ENCODE results near the gene ACTR8.

The ACTR8 gene

GRCh38 chr3:53818221-53819162, 63.5 kb downstream of the ACTR8 start:
- no peak for TF ChIP-seq CTCF (IDR thresholded peaks at IDR 0.05; ENCODE audit: extremely low read depth, insufficient read depth, missing control alignments)
- in situ Hi-C loops (cut with MboI; ENCODE audit: low pct_unique_long_range_greater_than_20kb, low sequenced_read_pairs, unreplicated experiment), result no loop called here
- no peak for DNase-seq (ENCODE audit: low spot score)

DNA sequence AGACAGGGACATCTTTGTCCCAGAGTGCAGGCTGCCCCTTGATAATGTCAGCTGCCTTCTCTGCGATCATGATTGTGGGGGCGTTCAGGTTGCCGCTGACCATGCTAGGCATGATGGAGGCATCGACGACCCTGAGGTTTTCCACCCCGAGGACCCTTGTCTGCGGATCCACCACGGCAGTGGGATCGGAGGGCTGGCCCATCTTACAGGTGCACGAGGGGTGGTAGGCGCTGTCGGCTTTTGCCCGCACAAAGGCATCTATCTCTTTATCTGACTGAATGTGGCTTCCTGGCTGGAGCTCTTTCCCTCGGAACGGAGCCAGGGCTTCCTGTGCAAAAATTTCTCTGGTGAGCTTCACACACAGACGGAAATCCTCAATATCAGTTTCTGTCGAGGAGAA, 64.1 kb downstream of the ACTR8 start:
- in situ Hi-C loops (cut with MboI; ENCODE audit: low pct_unique_long_range_greater_than_20kb, low sequenced_read_pairs, unreplicated experiment), result no loop called here
- no peak for TF ChIP-seq CTCF (IDR thresholded peaks at IDR 0.05; ENCODE audit: extremely low read depth, insufficient read depth, missing control alignments)
- DNase-seq (ENCODE audit: low spot score), result no peak

DNA sequence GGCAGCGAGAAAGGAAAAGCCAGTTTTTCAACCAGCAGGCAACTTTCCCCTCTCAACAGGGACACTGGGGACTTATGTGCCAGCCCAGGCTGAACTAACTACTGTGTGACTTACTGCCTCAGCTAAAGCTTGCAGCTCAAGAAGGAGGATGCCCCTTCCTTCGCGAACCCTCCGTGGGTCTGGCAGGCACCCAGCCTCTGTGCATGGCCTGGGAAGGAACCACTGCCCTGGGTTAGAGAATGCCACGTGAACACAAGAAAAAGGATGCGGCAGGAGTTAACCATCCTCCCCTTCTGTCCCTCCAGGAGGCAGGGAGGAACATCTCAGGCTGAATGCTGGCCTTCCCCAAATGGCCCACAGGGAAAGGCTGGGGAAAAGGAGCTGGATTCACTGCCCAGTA, 64.7 kb downstream of the ACTR8 start:
- no peak for TF ChIP-seq CTCF (IDR thresholded peaks at IDR 0.05; ENCODE audit: extremely low read depth, insufficient read depth, missing control alignments)
- in situ Hi-C loops (cut with MboI; ENCODE audit: low pct_unique_long_range_greater_than_20kb, low sequenced_read_pairs, unreplicated experiment), result no loop called here
- no peak for DNase-seq (ENCODE audit: low spot score)
